OCI-LY7 (cell line): ENCODE results near the gene DNAJC7. TPM values are rescaled to one million over a fixed set of nuclear protein-coding genes. Genes with fewer than 3 reads are reported as not detected.
A peak's percentile ranks its signal among the peaks of the same experiment; 100 is the strongest.

Experiments
- BruUV-seq: library from RNA; stranded (reverse); fragments of 400-500 nt; replicated peaks from 2 replicates; lab custom pipeline; 2021; lab: Mats Ljungman, UMichigan
- CTCF ChIA-PET: fragments of 300-600 bp; sonication (Branson Sonifier 250); formaldehyde crosslinking; loops from one replicate; lab custom pipeline; 2022; ENCODE audit warnings: antibody characterized with exemption; ENCODE audit not compliant: unreplicated experiment; lab: Charles Lee
- POLR2A ChIA-PET: fragments of 300-600 bp; sonication (Branson Sonifier 250); formaldehyde crosslinking; loops from one replicate; lab custom pipeline; 2022; ENCODE audit warnings: antibody characterized with exemption; lab: Charles Lee
- DNase-seq: peaks from one replicate; pipeline ENCODE4 v3.0.0-alpha.2; 2015; ENCODE audit warnings: low spot score
- H2AFZ ChIP-seq: fragments of 200-600 bp; sonication (generic), shearing (Covaris generic); 2 replicates; pipeline ENCODE4 v1.6.1; 2014; ENCODE audit warnings: mild to moderate bottlenecking, antibody characterized with exemption, low read length, moderate library complexity
- H3K27ac ChIP-seq: fragments of 200-600 bp; sonication (generic); 2 replicates; pipeline ENCODE4 v1.5.1; 2014; ENCODE audit warnings: mixed run types, low read depth, mild to moderate bottlenecking, moderate library complexity, low read length, inconsistent platforms; ENCODE audit not compliant: poor library complexity, severe bottlenecking
- H3K36me3 ChIP-seq: fragments of 200-600 bp; sonication (generic); 2 replicates; pipeline ENCODE4 v1.6.1; 2014; ENCODE audit warnings: mild to moderate bottlenecking, antibody characterized with exemption, low read length, moderate library complexity, mixed read lengths; ENCODE audit not compliant: insufficient read depth
- H3K4me1 ChIP-seq: fragments of 200-600 bp; sonication (generic); 2 replicates; pipeline ENCODE4 v1.5.1; 2014; ENCODE audit warnings: mild to moderate bottlenecking, low read length; ENCODE audit not compliant: insufficient read depth, poor library complexity, severe bottlenecking
- H3K4me2 ChIP-seq: fragments of 200-600 bp; sonication (generic); 2 replicates; pipeline ENCODE4 v1.6.1; 2014; ENCODE audit warnings: mild to moderate bottlenecking, low read length
- H3K4me3 ChIP-seq: fragments of 200-600 bp; sonication (generic); 2 replicates; pipeline ENCODE4 v1.5.1; 2014; ENCODE audit warnings: mild to moderate bottlenecking, low read depth, low read length; ENCODE audit not compliant: poor library complexity, severe bottlenecking
- H3K79me2 ChIP-seq: fragments of 200-600 bp; sonication (generic); 2 replicates; pipeline ENCODE4 v1.6.1; 2016; ENCODE audit warnings: low read depth, mild to moderate bottlenecking, low read length, moderate library complexity, mixed read lengths; ENCODE audit not compliant: insufficient read depth
- H3K9me2 ChIP-seq: fragments of 200-600 bp; sonication (generic); 2 replicates; pipeline ENCODE4 v1.6.1; 2016; ENCODE audit warnings: mild to moderate bottlenecking, low read length, mixed read lengths; ENCODE audit not compliant: insufficient read depth
- H3K9me3 ChIP-seq: fragments of 200-600 bp; sonication (generic); 2 replicates; pipeline ENCODE4 v1.6.1; 2014; ENCODE audit warnings: mild to moderate bottlenecking, mixed run types, low read length, mixed read lengths
- H4K20me1 ChIP-seq: fragments of 200-600 bp; sonication (generic); 2 replicates; pipeline ENCODE4 v1.6.1; 2014; ENCODE audit warnings: mild to moderate bottlenecking, antibody characterized with exemption, low read length, moderate library complexity, mixed read lengths; ENCODE audit not compliant: insufficient read depth
- EZH2phosphoT487 ChIP-seq: fragments of 200-600 bp; sonication (generic); IDR thresholded peaks from 2 replicates; pipeline ENCODE4 v1.6.1; 2018; ENCODE audit warnings: low read depth, borderline replicate concordance, mild to moderate bottlenecking, mixed run types, antibody characterized with exemption, low read length, moderate library complexity, mixed read lengths
- intact Hi-C: fragments of 100-400 bp; cut with micrococcal nuclease; formaldehyde crosslinking; loops from one replicate; pipeline ENCODE4 v1.10.0; 2022; ENCODE audit not compliant: unreplicated experiment
- total RNA-seq, 2 experiments: library from RNA; depleted of rRNA in 1 of 2; stranded (reverse); fragments of >200 nt in 1 of 2; shearing (Covaris generic) in 1 of 2; gene quantifications; 2 replicates each; pipeline ENCODE4 v1.2.3, GENCODE V29; 2014 to 2022
- TF ChIP-seq, protein P1 (sequence below): fragments of 200-600 bp; sonication (generic); conservative IDR thresholded peaks from 2 replicates; pipeline ENCODE4 v1.5.1; 2014; ENCODE audit warnings: mild to moderate bottlenecking, antibody characterized with exemption, low read length, moderate library complexity, mixed read lengths

The DNAJC7 gene
- total RNA-seq, 2 experiments from 2014 or later: 76.4 to 124 TPM

DNA sequence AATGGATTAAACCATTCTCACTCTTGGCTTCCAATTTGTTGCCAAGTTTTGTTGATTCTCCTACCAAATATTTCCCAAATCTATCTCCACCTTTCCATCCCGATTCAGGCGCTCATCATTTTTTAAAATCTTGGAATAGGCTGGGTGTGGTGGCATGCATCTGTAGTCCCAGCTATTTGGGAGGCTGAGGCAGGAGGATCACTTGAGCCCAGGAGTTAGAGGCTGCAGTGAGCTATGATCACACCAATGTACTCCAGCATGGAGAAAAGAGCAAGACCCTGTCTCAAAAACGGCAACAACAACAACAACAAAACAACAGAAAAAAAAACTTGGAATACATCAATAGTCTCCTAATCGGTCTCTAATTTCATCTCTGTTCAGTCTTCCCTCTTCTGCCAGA is 1.7 kb upstream of the DNAJC7 start:
- intact Hi-C loops: loop anchor here (5.0 to 10.0 kb wide), 2 partner anchors 236 to 438 kb away; partner anchors contain the start of gene ATP6V0A1
- H3K4me1 ChIP-seq: peaks cover 41% of the 10 kb centered on the region
- no TSS peak for BruUV-seq

DNA sequence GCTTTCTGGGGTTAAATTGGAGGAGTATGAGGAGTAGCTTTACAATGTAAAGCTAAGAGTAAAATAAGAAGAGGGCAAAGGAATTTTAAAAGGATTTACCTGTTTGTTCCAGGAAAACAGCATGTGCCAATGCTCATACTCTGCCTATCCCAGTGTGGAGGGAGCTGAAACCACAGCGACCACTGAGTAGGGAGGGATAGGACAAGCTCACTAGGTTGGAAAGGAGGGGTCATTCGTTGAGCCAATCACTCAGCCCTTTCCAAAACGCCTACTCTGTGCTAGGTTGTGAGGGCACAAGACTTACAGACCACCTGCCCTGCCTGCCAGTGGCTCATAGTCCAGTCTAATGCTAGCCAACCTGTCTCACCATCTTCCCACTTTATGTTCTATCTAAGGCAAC is 1.1 kb upstream of the DNAJC7 start:
- Histone ChIP-seq H3K4me3 (peak overlapping the region; percentile 86), H3K79me2 (peaks cover 50% of the 10 kb centered on the region), H4K20me1 (no peaks in the 10 kb centered on the region), H3K4me2 (peak overlapping the region; percentile 92), H3K27ac (peak overlapping the region; percentile 77), H3K4me1 (peaks cover 41% of the 10 kb centered on the region), H2AFZ (peak overlapping the region; percentile 84; the same call in 1 of the 2 replicates), H3K9me3 (no peaks in the 10 kb centered on the region), H3K36me3 (peaks cover 20% of the 10 kb centered on the region), H3K9me2 (no peaks in the 10 kb centered on the region)
- BruUV-seq: no TSS peak
- ChIA-PET CTCF (interaction anchor here (0.8 to 1.2 kb wide), 2 partner anchors 53 to 95 kb away, joined by 3 to 5 read pairs; partner anchors contain the start of gene DHX58), POLR2A (interaction anchor here (0.6 to 3.0 kb wide), 9 partner anchors 16 to 330 kb away, joined by 3 to 12 read pairs (median 4); partner anchors contain the start of genes DHX58 and EIF1)
- intact Hi-C loops: loop anchor here (5.0 to 10.0 kb wide), 2 partner anchors 236 to 439 kb away; partner anchors contain the start of gene ATP6V0A1
- no peak for DNase-seq
- TF ChIP-seq EZH2phosphoT487: no peak
- TF ChIP-seq, protein P1, sequence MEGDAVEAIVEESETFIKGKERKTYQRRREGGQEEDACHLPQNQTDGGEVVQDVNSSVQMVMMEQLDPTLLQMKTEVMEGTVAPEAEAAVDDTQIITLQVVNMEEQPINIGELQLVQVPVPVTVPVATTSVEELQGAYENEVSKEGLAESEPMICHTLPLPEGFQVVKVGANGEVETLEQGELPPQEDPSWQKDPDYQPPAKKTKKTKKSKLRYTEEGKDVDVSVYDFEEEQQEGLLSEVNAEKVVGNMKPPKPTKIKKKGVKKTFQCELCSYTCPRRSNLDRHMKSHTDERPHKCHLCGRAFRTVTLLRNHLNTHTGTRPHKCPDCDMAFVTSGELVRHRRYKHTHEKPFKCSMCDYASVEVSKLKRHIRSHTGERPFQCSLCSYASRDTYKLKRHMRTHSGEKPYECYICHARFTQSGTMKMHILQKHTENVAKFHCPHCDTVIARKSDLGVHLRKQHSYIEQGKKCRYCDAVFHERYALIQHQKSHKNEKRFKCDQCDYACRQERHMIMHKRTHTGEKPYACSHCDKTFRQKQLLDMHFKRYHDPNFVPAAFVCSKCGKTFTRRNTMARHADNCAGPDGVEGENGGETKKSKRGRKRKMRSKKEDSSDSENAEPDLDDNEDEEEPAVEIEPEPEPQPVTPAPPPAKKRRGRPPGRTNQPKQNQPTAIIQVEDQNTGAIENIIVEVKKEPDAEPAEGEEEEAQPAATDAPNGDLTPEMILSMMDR: no peak

More for the DNA sequence above, 1.7 kb upstream of the DNAJC7 start:
- H3K4me3 ChIP-seq: no peak overlapping the region
- peaks cover 44% of the 10 kb centered on the region for H3K79me2 ChIP-seq
- no peak for DNase-seq
- no peak overlapping the region; the same call in 1 of the 2 replicates for H3K4me2 ChIP-seq
- ChIA-PET POLR2A (interaction anchor here (1.7 to 3.0 kb wide), 3 partner anchors 22 to 55 kb away, joined by 9 to 12 read pairs (median 9); no protein-coding TSS in a partner anchor), CTCF (no interaction called here)
- H2AFZ ChIP-seq: no peak overlapping the region
- no peaks in the 10 kb centered on the region for H4K20me1 ChIP-seq
- H3K27ac ChIP-seq: no peak overlapping the region
- H3K9me2 ChIP-seq: no peaks in the 10 kb centered on the region
- peaks cover 26% of the 10 kb centered on the region for H3K36me3 ChIP-seq
- TF ChIP-seq, protein P1: no peak
- no peak for TF ChIP-seq EZH2phosphoT487
- no peaks in the 10 kb centered on the region for H3K9me3 ChIP-seq

DNA sequence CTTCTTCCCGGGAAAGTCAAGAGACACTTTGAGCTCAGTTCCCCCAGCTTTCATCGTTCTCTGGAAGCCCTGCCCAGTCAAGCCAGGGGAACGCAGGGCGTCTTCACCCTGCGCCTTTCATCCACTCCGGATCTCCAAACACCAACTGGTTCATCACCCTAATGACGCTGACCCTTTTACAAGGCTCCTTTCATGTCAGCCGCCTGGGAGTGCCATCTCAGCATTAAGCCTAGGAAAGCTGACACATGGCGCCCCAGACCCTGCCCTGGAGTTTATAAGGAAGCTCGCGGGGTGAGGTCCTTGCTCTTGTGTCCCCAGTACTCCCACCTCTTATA is 594 bp upstream of the DNAJC7 start:
- POLR2A ChIA-PET: interaction anchor here (0.6 to 3.0 kb wide), 15 partner anchors 9 to 514 kb away, joined by 3 to 12 read pairs (median 3); partner anchors contain the start of genes DHX58 and EIF1
- H3K9me3 ChIP-seq: no peaks in the 10 kb centered on the region
- peaks cover 55% of the 10 kb centered on the region for H3K79me2 ChIP-seq
- TF ChIP-seq, protein P1: no peak
- no peak for TF ChIP-seq EZH2phosphoT487
- peak overlapping the region; percentile 77 for H3K27ac ChIP-seq
- DNase-seq: no peak
- peak overlapping the region; percentile 84; the same call in 1 of the 2 replicates for H2AFZ ChIP-seq
- CTCF ChIA-PET: interaction anchor here (0.6 to 1.2 kb wide), 5 partner anchors 21 to 101 kb away, joined by 3 to 5 read pairs (median 3); partner anchors contain the start of gene DHX58
- H3K4me3 ChIP-seq: peak overlapping the region; percentile 86
- intact Hi-C loops: loop anchor here (2.0 to 10.0 kb wide), 3 partner anchors 51 to 439 kb away; partner anchors contain the start of genes ATP6V0A1 and CNP
- peak overlapping the region; percentile 92 for H3K4me2 ChIP-seq
- no peaks in the 10 kb centered on the region for H3K9me2 ChIP-seq
- BruUV-seq: TSS peak; percentile 36
- peaks cover 18% of the 10 kb centered on the region for H3K36me3 ChIP-seq
- no peaks in the 10 kb centered on the region for H4K20me1 ChIP-seq
- peaks cover 42% of the 10 kb centered on the region for H3K4me1 ChIP-seq
